Measurements from ENCODE around the gene HSPA8.
A peak's percentile ranks its signal among the peaks of the same experiment; 100 is the strongest.

HSPA8 gene

GRCh38 chr11:123046473-123047259 lies 15.3 kb downstream of the HSPA8 start:
- no peak for DNase-seq

GRCh38 chr11:123045101-123045500 lies 16.8 kb downstream of the HSPA8 start:
- no peak for DNase-seq

GRCh38 chr11:123041185-123041584 lies 20.8 kb downstream of the HSPA8 start:
- DNase-seq = no peak

GRCh38 chr11:123040111-123040432 lies 21.9 kb downstream of the HSPA8 start:
- no peak for DNase-seq

GRCh38 chr11:123035831-123036230 lies 26.1 kb downstream of the HSPA8 start:
- no peak for DNase-seq

- no peak for DNase-seq
Observed at GRCh38 chr11:123034597-123034996, 27.3 kb downstream of the HSPA8 start.

- DNase-seq = no peak
Observed at GRCh38 chr11:123033895-123034294, 28.0 kb downstream of the HSPA8 start.

- no peak for DNase-seq
Observed at GRCh38 chr11:123030517-123030916, 31.4 kb downstream of the HSPA8 start.

- DNase-seq = peak; percentile 28
Observed at GRCh38 chr11:123020968-123021367, 41.0 kb downstream of the HSPA8 start.

GRCh38 chr11:123018702-123019101 lies 43.2 kb downstream of the HSPA8 start:
- no peak for DNase-seq

- no peak for DNase-seq
Observed at GRCh38 chr11:123011510-123011909, 50.4 kb downstream of the HSPA8 start.
